Testis (tissue), 3 donors: ENCODE measurements around the gene YJU2. TPM values are rescaled to one million over a fixed set of nuclear protein-coding genes. Genes with fewer than 3 reads are reported as not detected.

Experiments
- DNase-seq: peaks from one replicate; pipeline ENCODE4 v3.0.0-alpha.2; 2019
- H3K27ac ChIP-seq, 2 donors: fragments of 200-600 bp; sonication (generic); one replicate each; pipeline ENCODE4 v1.5.1; 2019
- H3K27me3 ChIP-seq: fragments of 200-600 bp; sonication (generic); one replicate; pipeline ENCODE4 v1.5.1; 2019
- H3K36me3 ChIP-seq: fragments of 200-600 bp; sonication (generic); one replicate; pipeline ENCODE4 v1.5.1; 2017; ENCODE audit warnings: low read depth; ENCODE audit errors: missing control alignments
- H3K4me1 ChIP-seq: fragments of 200-600 bp; sonication (generic); one replicate; pipeline ENCODE4 v1.5.1; 2019
- H3K4me3 ChIP-seq, 2 donors: fragments of 200-600 bp; sonication (generic); one replicate each; pipeline ENCODE4 v1.5.1; 2017 to 2019
- H3K9me3 ChIP-seq: fragments of 200-600 bp; sonication (generic); one replicate; pipeline ENCODE4 v1.5.1; 2017
- POLR2A ChIP-seq: fragments of 450-650 bp; IDR thresholded peaks from one replicate; pipeline ENCODE4 v1.6.1; 2017; ENCODE audit warnings: antibody characterized with exemption, mild to moderate bottlenecking, moderate library complexity
- WGBS, 2 donors: methylation state at CpG; one replicate each; pipeline ENCODE4 v1.1.5; 2018; 5-methylcytosine and 5-hydroxymethylcytosine counted together
- intact Hi-C: fragments of 100-400 bp; cut with DNase I; formaldehyde crosslinking; loops from one replicate; pipeline ENCODE4 v1.15.1; 2023; ENCODE audit warnings: low total_unique reads
- polyA plus RNA-seq: library from polyadenylated mRNA; stranded (reverse); fragments of 350-450 nt; fragmentation: Illumina TruSeq; extraction: RNeasy Lipid Tissue Mini Kit (QIAGEN cat#74804); gene quantifications from one replicate; pipeline ENCODE4 v1.2.3, GENCODE V29; 2014; ENCODE audit warnings: low read depth, low replicate concordance; ENCODE audit not compliant: insufficient read depth
- total RNA-seq, 2 donors: library from RNA; depleted of rRNA; stranded (reverse); fragments of >200 nt; gene quantifications; one replicate each; pipeline ENCODE4 v1.2.3, GENCODE V29; 2016
- TF ChIP-seq, protein P1 (sequence below), 3 experiments: fragments of 450-650 bp in 2 of 3; fragments of 200-600 bp in 1 of 3; sonication (generic) in 1 of 3; IDR thresholded peaks; one replicate each; pipeline ENCODE4 v1.5.1; 2016 to 2019; ENCODE audit warnings: antibody characterized with exemption in 3 of 3, mild to moderate bottlenecking in 2 of 3, moderate library complexity in 1 of 3

Gene YJU2
- total and polyA plus RNA-seq, 3 donors from 2014 or later, result 26.1 to 36.6 (median 31.1) TPM

GRCh38 chr19:4291184-4291732 lies 44.4 kb downstream of the YJU2 start:
- DNase-seq, result no peak
- TF ChIP-seq, protein P1, sequence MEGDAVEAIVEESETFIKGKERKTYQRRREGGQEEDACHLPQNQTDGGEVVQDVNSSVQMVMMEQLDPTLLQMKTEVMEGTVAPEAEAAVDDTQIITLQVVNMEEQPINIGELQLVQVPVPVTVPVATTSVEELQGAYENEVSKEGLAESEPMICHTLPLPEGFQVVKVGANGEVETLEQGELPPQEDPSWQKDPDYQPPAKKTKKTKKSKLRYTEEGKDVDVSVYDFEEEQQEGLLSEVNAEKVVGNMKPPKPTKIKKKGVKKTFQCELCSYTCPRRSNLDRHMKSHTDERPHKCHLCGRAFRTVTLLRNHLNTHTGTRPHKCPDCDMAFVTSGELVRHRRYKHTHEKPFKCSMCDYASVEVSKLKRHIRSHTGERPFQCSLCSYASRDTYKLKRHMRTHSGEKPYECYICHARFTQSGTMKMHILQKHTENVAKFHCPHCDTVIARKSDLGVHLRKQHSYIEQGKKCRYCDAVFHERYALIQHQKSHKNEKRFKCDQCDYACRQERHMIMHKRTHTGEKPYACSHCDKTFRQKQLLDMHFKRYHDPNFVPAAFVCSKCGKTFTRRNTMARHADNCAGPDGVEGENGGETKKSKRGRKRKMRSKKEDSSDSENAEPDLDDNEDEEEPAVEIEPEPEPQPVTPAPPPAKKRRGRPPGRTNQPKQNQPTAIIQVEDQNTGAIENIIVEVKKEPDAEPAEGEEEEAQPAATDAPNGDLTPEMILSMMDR (IDR thresholded peaks at IDR 0.05), result no peak
- no peak for TF ChIP-seq POLR2A
- Histone ChIP-seq H3K4me1 (no peaks in the 10 kb centered on the region), H3K27ac (no peak overlapping the region), H3K36me3 (no peaks in the 10 kb centered on the region), H3K27me3 (no peaks in the 10 kb centered on the region), H3K4me3 (no peak overlapping the region), H3K9me3 (no peaks in the 10 kb centered on the region)
- intact Hi-C loops, result no loop called here
- WGBS, 2 donors, result 86 to 87% methylated on average over 8 of the region's 8 CpGs

- TF ChIP-seq POLR2A, result no peak
- TF ChIP-seq, protein P1 (IDR thresholded peaks at IDR 0.05), result no peak
- no peaks in the 10 kb centered on the region for H3K4me1 ChIP-seq
- no peak overlapping the region for H3K27ac ChIP-seq
- no peak overlapping the region for H3K4me3 ChIP-seq
- intact Hi-C loops, result no loop called here
- H3K9me3 ChIP-seq, result no peaks in the 10 kb centered on the region
- WGBS, 2 donors, result 80 to 88% methylated on average over 8 to 15 of the region's 15 CpGs
- H3K27me3 ChIP-seq, result no peaks in the 10 kb centered on the region
- no peaks in the 10 kb centered on the region for H3K36me3 ChIP-seq
- no peak for DNase-seq
These were observed 45.6 kb downstream of the YJU2 start for GRCh38 chr19:4292515-4292914.

GRCh38 chr19:4294389-4294788 lies 47.5 kb downstream of the YJU2 start:
- H3K27me3 ChIP-seq, result no peaks in the 10 kb centered on the region
- 42 to 59% methylated on average over 8 to 10 of the region's 10 CpGs for WGBS, 2 donors
- H3K27ac ChIP-seq, result no peak overlapping the region

DNA sequence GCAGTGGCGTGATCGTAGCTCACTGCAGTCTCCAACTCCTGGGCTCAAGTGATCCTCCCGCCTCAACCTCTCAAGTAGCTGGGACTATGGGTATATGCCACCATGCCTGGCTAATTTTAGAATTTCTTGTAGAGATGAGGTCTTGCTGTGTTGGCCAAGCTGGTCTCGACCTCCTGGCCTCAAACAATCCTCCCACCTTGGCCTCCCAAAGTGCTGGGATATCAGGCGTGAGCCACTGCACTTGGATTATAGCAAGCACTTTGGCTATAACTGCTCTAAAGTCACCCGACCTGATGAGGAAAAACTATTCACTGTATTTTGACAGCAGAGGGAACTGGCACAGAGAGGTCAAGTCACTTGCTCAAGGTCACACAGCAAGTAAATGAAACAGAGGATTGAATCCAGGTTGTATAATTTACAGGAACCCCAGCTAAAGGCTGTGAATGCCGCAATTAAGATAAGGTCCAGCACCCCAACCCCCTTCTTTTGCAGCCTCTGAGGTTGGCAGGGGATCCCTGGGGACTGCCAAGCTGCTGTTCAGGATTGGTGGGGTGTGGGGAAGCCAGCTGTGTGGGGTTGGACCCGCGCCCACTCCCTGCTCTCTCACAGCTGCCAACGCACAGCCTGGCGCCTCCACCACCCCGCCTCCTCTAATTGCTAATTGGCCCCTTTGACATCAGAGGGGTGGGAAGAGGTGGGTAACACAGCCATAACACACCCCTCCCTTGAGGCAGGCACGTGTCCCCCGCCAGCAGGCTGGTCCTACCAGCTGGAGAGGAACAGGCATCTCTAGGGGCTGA lies 49.3 kb downstream of the YJU2 start:
- TF ChIP-seq, protein P1 (IDR thresholded peaks at IDR 0.05), result no peak
- TF ChIP-seq POLR2A, result no peak
- no peaks in the 10 kb centered on the region for H3K9me3 ChIP-seq
- 60 to 61% methylated on average over 12 to 14 of the region's 14 CpGs for WGBS, 2 donors
- intact Hi-C loops, result no loop called here
- no peaks in the 10 kb centered on the region for H3K36me3 ChIP-seq
- H3K4me1 ChIP-seq, result no peaks in the 10 kb centered on the region
- no peak overlapping the region for H3K27ac ChIP-seq
- no peaks in the 10 kb centered on the region for H3K27me3 ChIP-seq
- H3K4me3 ChIP-seq, result no peak overlapping the region
- no peak for DNase-seq

More at GRCh38 chr19:4294389-4294788, 47.5 kb downstream of the YJU2 start:
- TF ChIP-seq, protein P1 (IDR thresholded peaks at IDR 0.05), result no peak
- TF ChIP-seq POLR2A, result no peak
- no peak overlapping the region for H3K4me3 ChIP-seq
- DNase-seq, result no peak
- H3K9me3 ChIP-seq, result no peaks in the 10 kb centered on the region
- no peaks in the 10 kb centered on the region for H3K4me1 ChIP-seq
- intact Hi-C loops, result no loop called here
- H3K36me3 ChIP-seq, result no peaks in the 10 kb centered on the region
